ENCODE results near the gene FAM131C.
"Not testable (repeated sequence)": the region's sequence is repeated elsewhere in the genome, so short reads cannot be mapped to it uniquely, and the experiment has no call there.

FAM131C gene

DNA sequence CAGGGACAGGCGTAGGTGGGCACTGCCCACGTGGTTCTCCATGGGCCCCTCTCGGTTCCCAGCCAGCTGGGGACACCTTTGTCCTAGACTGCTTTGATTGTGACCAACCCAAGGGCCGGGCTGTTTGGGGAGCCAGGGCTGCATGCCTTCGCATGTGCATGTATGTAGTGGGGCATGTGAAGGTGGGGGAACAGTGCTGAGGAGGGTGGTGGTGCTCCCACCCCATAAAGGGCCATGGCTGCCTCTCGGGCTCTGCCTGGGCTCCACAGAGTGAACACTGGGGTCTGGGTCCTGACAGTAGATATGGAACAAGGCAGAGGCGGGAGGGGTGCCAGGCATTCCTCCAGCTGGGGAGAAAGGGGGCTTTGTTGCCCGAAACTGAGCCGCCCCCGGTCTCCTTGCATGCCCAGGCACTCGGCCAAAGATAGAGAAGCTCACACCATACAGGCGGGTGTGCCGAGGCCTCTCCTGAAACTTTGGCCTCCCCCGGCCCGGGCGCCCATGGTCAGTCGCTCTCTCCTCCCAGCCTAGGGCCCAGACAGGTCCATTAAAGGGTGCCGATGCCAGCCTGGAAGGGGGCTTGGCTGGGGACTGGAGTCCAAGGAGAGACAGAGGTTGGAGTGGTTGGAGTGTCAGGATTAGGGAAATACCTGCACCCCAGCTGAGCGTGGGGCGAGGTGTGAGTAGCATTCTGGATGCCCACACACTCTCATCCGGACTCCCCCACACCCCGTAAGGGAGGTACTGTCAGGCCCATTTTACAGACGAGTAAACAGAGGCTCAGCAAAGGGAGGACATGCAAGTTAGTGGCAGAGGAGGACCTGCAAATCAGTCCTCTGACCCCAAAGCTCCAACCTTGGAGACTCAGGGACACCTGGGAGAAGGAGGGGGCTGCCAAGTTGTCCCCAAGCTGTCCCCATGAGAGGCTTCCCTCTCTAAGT, 41.3 kb upstream of the FAM131C start:
- Mint-ChIP-seq H3K9me3 (no peaks in the 10 kb centered on the region), H3K27ac (ENCODE audit: low read depth) (no peak overlapping the region), H3K27me3 (peaks cover 13% of the 10 kb centered on the region), H3K4me3 (no peak overlapping the region), H3K36me3 (ENCODE audit: insufficient read depth) (peaks cover 2% of the 10 kb centered on the region), H3K4me1 (peaks cover 11% of the 10 kb centered on the region)
- DNase-seq (ENCODE audit: low spot score in 2 of 2) (no peak), ATAC-seq (replicated peaks; ENCODE audit: extremely low read depth, poor library complexity, severe bottlenecking) (no peak)

- DNase-seq (ENCODE audit: low spot score in 2 of 2) (no peak), ATAC-seq (replicated peaks; ENCODE audit: extremely low read depth, poor library complexity, severe bottlenecking) (no peak)
- Mint-ChIP-seq H3K4me1 (peaks cover 11% of the 10 kb centered on the region), H3K27ac (ENCODE audit: low read depth) (no peak overlapping the region), H3K27me3 (peaks cover 19% of the 10 kb centered on the region), H3K9me3 (peaks cover 4% of the 10 kb centered on the region), H3K36me3 (ENCODE audit: insufficient read depth) (peaks cover 2% of the 10 kb centered on the region), H3K4me3 (no peak overlapping the region)
Observed at GRCh38 chr1:16112596-16113555, 39.4 kb upstream of the FAM131C start.

GRCh38 chr1:16111771-16112595, 38.5 kb upstream of the FAM131C start:
- Mint-ChIP-seq H3K36me3 (ENCODE audit: insufficient read depth) (peaks cover 2% of the 10 kb centered on the region), H3K27ac (ENCODE audit: low read depth) (no peak overlapping the region), H3K9me3 (peaks cover 7% of the 10 kb centered on the region), H3K4me1 (peaks cover 6% of the 10 kb centered on the region), H3K27me3 (peaks cover 22% of the 10 kb centered on the region), H3K4me3 (no peak overlapping the region)
- ATAC-seq (replicated peaks; ENCODE audit: extremely low read depth, poor library complexity, severe bottlenecking) (no peak), DNase-seq (ENCODE audit: low spot score in 2 of 2) (no peak)

DNA sequence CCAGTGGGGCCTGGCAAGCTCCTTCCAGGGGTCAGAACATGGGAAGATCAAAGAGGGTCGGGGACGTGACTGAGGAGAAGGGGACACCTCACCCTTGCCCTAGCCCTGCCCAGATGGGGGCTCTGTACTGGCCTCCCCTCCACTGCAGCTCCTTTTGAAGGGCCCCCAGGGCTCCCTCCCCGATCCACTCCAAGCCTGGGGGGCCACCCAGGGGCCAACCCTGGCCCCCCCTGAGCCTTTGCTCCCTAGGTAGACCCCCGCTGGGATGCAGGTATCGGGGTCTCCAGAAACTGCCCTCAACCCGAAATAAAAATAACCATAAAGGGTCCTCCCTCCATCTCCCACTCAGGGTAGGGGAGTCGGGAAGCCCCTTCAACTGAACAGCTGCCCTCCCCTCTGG, 37.4 kb upstream of the FAM131C start:
- Mint-ChIP-seq H3K9me3 (peaks cover 7% of the 10 kb centered on the region), H3K4me3 (no peak overlapping the region), H3K4me1 (no peaks in the 10 kb centered on the region), H3K27ac (ENCODE audit: low read depth) (no peak overlapping the region), H3K27me3 (peaks cover 22% of the 10 kb centered on the region), H3K36me3 (ENCODE audit: insufficient read depth) (no peaks in the 10 kb centered on the region)
- ATAC-seq (replicated peaks; ENCODE audit: extremely low read depth, poor library complexity, severe bottlenecking), result no peak
- DNase-seq (ENCODE audit: low spot score in 2 of 2), result no peak

- H3K9me3 Mint-ChIP-seq, result peaks cover 7% of the 10 kb centered on the region
- no peak overlapping the region for H3K27ac Mint-ChIP-seq (ENCODE audit: low read depth)
- H3K4me3 Mint-ChIP-seq, result no peak overlapping the region
Observed at GRCh38 chr1:16110456-16110855, 37.0 kb upstream of the FAM131C start.

DNA sequence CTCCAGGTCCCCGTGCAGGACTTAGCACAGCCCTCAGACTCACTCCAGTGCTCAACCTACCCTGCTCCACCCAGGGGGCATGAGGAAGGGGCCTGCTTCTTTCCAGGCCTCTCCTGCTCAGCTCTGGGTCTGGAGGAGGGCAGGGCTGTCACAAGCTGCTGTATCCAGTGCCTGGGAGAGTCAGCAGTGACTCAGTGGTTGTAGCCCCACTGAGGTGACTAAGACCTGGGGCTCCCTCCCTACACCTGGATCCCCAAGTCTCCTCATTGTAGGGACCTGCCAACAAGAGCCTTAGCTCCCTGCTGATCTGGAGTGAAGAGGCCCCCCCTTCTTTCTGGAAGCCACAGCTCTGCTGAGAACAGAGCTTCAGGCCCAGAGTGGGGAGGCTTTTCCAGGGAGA, 36.1 kb upstream of the FAM131C start:
- Mint-ChIP-seq H3K36me3 (ENCODE audit: insufficient read depth) (no peaks in the 10 kb centered on the region), H3K27me3 (peaks cover 22% of the 10 kb centered on the region), H3K27ac (ENCODE audit: low read depth) (no peak overlapping the region), H3K4me3 (no peak overlapping the region), H3K9me3 (peaks cover 7% of the 10 kb centered on the region), H3K4me1 (no peaks in the 10 kb centered on the region)
- no peak for ATAC-seq (replicated peaks; ENCODE audit: extremely low read depth, poor library complexity, severe bottlenecking)
- no peak for DNase-seq (ENCODE audit: low spot score in 2 of 2)

More at GRCh38 chr1:16110456-16110855, 37.0 kb upstream of the FAM131C start:
- peaks cover 22% of the 10 kb centered on the region for H3K27me3 Mint-ChIP-seq
- no peaks in the 10 kb centered on the region for H3K36me3 Mint-ChIP-seq (ENCODE audit: insufficient read depth)
- ATAC-seq (replicated peaks; ENCODE audit: extremely low read depth, poor library complexity, severe bottlenecking) (no peak), DNase-seq (ENCODE audit: low spot score in 2 of 2) (no peak)
- no peaks in the 10 kb centered on the region for H3K4me1 Mint-ChIP-seq

DNA sequence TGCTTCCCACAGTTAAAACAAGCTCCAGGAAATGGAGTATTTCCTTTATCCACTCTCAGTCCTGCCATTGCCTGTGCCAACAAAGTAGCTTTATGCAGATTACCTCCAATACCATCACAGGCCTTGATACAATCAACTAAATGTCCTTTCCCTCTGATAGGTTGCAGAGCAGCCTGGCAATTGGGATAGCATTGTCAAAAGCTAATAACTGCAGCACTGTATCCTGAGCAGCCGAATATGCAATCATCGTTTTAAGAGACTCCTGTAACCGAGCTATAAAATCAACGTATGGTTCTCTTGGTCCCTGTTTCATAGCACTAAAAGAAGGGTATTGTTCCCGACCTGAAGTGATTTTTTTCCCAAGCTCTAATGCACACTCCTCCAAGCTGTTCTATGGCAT, 33.6 kb upstream of the FAM131C start:
- not testable (repeated sequence) for H3K36me3 Mint-ChIP-seq (ENCODE audit: insufficient read depth); H3K4me3 Mint-ChIP-seq; H3K27ac Mint-ChIP-seq (ENCODE audit: low read depth); DNase-seq (ENCODE audit: low spot score in 2 of 2); ATAC-seq (replicated peaks; ENCODE audit: extremely low read depth, poor library complexity, severe bottlenecking); H3K4me1 Mint-ChIP-seq; H3K9me3 Mint-ChIP-seq
- H3K27me3 Mint-ChIP-seq, result peaks cover 13% of the 10 kb centered on the region

- Mint-ChIP-seq H3K27ac (ENCODE audit: low read depth) (no peak overlapping the region), H3K9me3 (no peaks in the 10 kb centered on the region), H3K4me1 (no peaks in the 10 kb centered on the region), H3K4me3 (no peak overlapping the region), H3K27me3 (peaks cover 19% of the 10 kb centered on the region), H3K36me3 (ENCODE audit: insufficient read depth) (no peaks in the 10 kb centered on the region)
- ATAC-seq (replicated peaks; ENCODE audit: extremely low read depth, poor library complexity, severe bottlenecking), result no peak
- DNase-seq (ENCODE audit: low spot score in 2 of 2), result no peak
Observed at GRCh38 chr1:16101623-16102022, 28.2 kb upstream of the FAM131C start.

GRCh38 chr1:16099412-16099811, 26.0 kb upstream of the FAM131C start:
- Mint-ChIP-seq H3K27me3 (peaks cover 29% of the 10 kb centered on the region), H3K4me1 (no peaks in the 10 kb centered on the region), H3K27ac (ENCODE audit: low read depth) (no peak overlapping the region), H3K9me3 (no peaks in the 10 kb centered on the region), H3K4me3 (no peak overlapping the region), H3K36me3 (ENCODE audit: insufficient read depth) (peaks cover 2% of the 10 kb centered on the region)
- DNase-seq (ENCODE audit: low spot score in 2 of 2) (no peak), ATAC-seq (replicated peaks; ENCODE audit: extremely low read depth, poor library complexity, severe bottlenecking) (no peak)

DNA sequence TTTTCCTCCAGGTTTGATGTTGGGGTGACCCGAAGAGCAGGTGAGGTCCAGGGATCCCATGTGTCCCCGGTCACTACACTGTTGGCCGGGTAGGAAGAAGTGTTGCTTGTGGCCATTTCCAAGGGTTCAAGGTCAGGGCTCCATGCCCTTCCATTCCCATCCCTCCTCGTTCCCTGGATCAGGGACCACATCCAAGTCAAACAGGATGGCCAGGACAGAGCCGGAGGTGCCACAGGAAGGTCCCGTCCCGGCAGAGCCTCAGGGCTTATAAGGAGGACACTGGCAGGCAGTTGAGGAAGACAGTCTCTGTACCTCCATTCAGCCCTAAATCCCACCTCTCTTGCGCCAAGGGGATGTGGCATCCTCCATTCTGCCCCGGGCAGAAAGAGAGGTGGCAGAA, 22.0 kb upstream of the FAM131C start:
- no peaks in the 10 kb centered on the region for H3K9me3 Mint-ChIP-seq
- peaks cover 4% of the 10 kb centered on the region for H3K36me3 Mint-ChIP-seq (ENCODE audit: insufficient read depth)
- ATAC-seq (replicated peaks; ENCODE audit: extremely low read depth, poor library complexity, severe bottlenecking) (no peak), DNase-seq (ENCODE audit: low spot score in 2 of 2) (no peak)
- peaks cover 18% of the 10 kb centered on the region for H3K27me3 Mint-ChIP-seq
- no peaks in the 10 kb centered on the region for H3K4me1 Mint-ChIP-seq
- H3K27ac Mint-ChIP-seq (ENCODE audit: low read depth), result no peak overlapping the region
- H3K4me3 Mint-ChIP-seq, result no peak overlapping the region

DNA sequence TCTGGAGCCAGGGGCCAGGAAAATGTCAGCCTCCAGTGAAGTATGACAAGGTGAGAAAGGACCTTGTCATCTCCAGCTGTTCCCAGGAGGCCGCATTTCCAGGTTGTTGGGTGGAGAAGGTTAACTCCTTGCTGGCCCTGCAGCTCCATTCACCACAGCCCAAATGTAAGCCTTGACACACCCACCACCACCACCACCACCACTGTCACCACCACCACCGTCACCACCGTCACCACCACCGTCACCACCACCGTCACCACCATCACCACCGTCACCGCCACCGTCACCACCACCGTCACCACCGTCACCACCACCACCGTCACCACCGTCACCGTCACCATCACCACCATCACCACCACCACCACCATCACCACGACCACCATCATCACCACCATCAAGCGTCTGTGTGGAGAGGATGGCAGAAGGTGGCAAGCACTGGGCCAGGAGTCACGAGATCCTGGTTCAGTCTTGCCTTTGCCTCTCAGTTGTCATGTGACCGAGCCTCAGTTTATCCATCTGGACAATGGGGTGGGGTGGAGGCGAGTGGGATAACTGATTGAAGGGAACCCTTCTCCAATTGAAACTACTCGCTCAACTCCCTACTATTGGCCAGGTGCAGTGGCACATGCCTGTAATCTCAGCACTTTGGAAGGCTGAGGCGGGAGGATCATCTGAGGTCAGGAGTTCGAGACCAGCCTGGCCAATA, 21.2 kb upstream of the FAM131C start:
- peaks cover 3% of the 10 kb centered on the region for H3K4me1 Mint-ChIP-seq
- ATAC-seq (replicated peaks; ENCODE audit: extremely low read depth, poor library complexity, severe bottlenecking) (no peak), DNase-seq (ENCODE audit: low spot score in 2 of 2) (no peak)
- peaks cover 10% of the 10 kb centered on the region for H3K27me3 Mint-ChIP-seq
- H3K36me3 Mint-ChIP-seq (ENCODE audit: insufficient read depth), result peaks cover 4% of the 10 kb centered on the region
- no peaks in the 10 kb centered on the region for H3K9me3 Mint-ChIP-seq
- no peak overlapping the region for H3K27ac Mint-ChIP-seq (ENCODE audit: low read depth)
- no peak overlapping the region for H3K4me3 Mint-ChIP-seq
